ENCODE measurements around the gene MEGF6.

DNA sequence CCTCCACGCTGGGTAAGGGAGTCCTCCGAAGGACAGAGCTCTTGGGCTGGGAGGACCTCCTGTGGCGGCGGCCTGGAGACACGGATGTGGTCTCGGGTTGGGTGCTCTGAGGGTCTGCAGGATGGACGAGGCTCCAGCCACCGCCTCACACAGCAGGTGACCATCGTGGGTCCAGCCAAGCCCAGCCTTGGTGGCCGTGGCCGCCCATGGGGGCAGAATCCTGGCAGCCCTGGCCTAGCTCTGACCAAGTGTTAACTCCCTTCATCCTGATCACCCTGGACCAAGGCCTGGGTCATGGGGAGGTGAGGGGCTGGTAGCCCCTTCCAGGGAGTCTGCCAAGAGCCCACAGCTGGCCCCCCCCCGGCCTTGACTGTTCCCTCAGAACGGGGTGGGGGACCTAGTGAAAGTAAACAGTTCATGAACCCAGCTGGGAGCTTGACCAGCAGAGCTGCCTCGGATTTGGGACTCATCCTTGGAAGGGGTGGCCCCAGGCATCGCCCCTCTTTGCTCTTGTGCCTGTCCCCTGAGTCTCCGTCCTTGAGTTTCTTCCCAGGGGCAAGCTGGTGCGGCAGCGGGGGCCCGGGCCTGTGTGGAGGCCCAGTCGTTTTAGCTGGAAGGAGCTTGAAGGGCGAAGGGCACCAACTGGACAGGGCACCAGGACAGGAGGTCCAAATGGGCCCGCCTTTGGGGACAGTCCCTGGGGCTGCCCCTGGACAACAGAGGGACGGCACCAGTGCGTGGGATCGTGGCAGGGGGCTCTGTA, 139.0 kb downstream of the MEGF6 start:
- TF ChIP-seq POLR2A (IDR thresholded peaks at IDR 0.05; ENCODE audit: low read depth, low read length), result no peak
- TF ChIP-seq POLR2AphosphoS5 (IDR thresholded peaks at IDR 0.05; ENCODE audit: low read depth, low read length), result no peak
